GM15510 (cell line): ENCODE results near the gene PINLYP.

Source experiments
- POLR2A ChIP-seq: IDR thresholded peaks from 3 replicates; pipeline ENCODE4 v1.6.1; 2011; ENCODE audit warnings: borderline replicate concordance; ENCODE audit not compliant: insufficient read length; ENCODE audit errors: extremely low read depth

Gene PINLYP

DNA sequence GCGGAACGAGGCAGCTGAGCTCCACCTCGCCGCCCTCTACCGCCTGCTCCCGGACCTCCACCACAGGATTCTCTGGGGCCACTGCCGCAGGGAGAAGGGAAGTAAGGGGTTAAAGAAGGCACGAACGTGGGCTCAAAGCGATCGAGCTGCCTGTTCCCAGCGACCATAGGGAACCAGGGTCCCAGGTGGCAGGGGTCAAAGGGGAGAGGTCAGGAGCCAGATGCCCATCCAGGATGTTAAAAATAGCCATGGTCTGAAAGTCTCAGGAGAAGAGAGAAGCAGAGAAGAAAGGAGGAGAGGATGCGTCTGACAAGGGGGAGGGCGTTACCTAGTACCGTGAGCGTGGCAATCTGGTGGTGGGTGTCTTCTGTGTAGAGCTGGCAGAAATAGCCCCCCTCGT, 51.2 kb downstream of the PINLYP start:
- TF ChIP-seq POLR2A: no peak

DNA sequence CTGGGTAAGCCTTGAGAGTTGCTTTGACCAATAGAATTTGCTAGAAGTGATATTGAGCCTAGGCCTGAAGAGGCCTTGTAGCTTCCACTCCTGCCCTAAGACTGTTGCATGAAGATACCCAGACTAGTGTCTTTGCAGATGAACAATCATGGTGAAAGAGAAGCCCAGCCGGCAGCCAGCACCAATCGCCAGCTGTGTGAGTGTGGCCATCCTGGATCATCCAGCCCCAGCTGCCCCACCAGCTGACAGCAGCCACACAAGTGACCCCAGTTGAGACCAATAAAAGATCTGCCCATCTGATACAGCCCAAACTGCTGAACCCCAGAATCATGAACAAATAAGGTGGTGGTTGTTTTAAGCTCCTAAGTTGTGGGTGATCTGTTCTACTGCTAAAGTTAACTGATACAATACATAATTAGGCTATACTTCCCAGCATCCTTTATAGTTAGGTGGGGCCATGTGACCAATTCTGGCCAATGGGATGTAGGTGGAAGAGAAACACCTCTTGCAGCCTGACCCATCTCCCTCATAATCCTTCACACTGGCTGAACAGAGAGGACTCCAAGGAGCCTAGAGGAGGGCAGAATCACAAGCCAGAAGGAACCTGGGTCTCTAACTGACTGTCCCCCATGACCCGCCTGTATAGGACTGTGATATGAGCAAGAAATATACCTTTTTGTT, 53.2 kb downstream of the PINLYP start:
- no peak for TF ChIP-seq POLR2A

DNA sequence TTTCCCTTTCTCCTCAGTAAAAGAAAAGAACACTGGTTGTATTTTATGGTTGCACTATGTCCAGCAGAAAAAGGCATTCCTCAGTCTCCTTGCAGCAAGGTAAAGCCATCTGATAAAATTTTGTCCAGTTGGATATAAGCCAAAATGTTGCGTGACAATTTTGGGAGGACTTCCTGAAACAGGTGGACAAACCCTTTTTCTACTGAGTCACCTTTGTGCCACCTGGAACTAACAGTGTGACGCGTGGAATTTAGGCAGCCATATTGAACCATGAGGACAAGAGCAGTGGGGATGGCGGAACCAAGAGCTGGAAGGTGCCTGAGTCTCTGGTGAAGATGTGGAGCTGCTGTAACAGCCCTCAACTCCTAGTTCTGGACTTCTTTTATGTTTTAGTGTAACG, 55.9 kb downstream of the PINLYP start:
- no peak for TF ChIP-seq POLR2A
